ENCODE results near the gene PAPOLB.

The PAPOLB gene

DNA sequence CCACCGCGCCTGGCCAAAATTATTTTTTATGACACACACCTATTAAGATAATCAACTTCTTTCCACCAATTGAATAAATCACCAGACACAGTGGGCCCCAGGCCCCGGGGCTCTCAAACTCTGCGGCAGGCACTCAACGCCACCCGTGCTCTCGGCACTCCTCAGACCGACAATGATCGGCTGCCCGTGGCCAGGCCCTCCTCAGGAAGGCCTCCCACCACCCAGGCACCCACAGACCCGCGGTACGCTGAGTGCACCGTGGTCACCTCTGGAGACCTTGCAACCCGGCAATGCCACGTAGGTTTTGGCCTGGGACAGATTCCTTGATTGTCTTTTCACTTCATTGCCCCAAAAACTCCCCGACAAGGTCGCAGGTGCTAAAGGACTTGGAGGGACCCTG lies 14.8 kb upstream of the PAPOLB start:
- DNase-seq, result no peak

DNA sequence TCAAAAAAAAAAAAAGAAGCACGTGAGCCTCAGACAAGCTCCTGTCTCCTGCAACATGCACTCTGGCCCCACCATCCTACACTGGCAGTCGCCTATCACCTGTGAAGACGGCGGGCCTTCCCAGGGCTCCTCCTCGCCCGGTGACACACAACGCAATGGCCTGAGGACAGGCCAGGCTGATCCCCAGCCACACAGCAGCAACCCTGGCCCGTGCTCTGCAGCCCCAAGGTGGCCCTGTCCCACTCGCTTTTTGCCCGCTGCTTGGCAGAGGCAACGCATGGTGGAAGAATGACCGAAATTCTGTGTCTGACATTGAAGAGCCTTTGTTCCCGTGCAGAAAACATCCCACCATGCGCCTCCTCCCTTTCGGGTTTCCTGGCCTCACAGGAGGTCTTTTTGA lies 13.6 kb upstream of the PAPOLB start:
- no peak for DNase-seq

DNA sequence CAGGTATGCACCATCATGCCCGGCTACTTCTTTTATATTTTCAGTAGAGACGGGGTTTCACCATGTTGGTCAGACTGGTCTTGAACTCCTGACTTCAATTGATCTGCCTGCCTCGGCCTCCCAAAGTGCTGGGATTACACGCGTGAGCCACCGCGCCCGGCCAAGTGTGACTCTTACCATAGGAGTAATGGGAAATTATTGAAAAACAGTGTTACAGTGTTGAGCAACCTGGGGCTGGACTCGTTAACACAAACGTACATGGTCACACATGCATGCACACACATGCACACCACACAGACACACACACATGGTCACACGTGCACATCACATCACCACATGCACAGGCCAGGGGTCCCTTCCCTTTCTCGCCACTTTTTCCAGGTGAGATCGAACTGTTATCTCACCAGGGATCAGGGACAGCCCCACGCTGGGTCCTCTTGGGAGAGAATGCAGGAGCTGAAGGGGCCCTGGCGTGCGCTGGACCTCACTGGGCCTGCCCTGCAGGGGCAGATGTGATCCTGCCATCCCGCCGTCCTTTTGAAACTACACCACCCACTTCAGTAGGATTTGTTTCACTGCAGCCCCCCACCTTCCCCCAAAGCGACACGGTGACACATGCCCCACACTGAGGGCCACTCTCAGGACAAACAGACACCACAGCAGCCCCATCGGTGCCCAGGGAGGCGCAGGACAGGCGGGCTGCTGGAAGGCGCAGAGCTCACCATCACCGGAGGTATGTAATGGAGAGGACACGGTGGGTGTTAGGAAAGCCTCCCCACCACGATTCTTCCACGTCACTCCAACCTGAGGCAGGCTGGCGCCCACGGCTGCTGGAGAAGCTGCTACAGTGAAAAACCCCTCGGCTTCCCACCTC lies 11.5 kb upstream of the PAPOLB start:
- DNase-seq, result no peak

DNA sequence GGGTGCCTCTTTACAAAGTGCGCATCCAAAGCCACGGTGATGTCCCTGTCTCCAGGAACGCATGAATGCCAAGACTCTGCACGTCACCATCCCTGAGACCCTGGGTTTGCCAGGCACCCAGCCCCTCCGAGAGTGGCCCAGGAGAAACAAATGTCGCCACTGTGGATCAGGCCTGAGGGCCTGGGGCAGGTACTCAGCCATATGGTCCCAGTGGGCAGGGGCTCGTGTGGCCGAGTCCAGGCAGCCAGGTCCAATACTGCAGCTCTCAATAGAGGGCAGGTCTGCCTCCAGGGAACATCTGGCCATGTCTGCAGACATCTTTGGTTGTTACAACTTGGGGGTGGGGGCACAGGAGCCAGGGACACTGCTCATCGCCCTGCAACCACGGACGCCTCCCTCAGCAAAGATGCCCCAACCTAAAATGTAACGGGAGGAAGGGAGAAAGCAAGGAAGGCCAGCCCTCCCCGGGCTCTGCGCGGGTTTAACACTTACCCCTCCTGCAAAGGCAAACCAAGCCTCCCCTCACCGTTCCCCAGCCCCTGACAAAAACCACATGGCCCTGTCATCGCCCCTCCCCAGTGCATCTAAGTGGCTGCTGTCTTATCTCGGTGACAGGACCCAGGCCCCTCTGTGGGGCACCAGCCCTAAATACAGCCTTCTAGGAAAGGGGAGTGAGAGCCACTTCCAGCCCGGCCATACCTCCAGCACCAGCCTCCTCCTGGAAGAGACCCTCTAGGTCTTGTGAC lies 10.3 kb upstream of the PAPOLB start:
- no peak for DNase-seq

DNA sequence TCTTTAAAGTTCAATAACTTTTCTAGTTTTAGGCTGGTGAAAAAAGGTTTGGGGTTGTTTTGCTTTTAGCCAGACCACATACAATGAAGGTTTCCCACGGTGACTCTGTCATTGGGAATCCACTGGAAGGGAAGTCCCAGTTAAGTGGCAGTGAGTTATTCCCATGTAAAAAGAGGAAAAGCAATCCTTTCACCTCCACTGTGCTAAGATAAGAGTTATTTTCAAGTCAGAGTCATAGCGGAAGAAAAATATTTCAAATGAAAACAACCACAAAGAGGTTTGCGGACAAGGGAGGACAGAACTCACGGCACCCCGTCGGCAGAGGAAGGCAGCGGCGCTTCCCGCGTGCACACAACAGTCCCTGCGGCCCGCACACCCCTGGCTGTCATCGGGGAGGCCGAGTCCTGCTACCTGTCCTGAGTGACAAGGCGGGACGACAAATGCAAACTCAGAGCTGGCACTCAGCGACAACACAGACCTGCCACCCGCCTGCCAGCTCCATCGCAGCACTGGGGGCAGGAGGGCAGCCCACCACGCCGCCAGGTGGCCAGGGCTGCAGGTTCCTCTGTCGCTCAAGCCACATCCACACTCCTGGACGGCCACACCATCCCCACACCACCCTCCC lies 9.3 kb upstream of the PAPOLB start:
- DNase-seq, result no peak

DNA sequence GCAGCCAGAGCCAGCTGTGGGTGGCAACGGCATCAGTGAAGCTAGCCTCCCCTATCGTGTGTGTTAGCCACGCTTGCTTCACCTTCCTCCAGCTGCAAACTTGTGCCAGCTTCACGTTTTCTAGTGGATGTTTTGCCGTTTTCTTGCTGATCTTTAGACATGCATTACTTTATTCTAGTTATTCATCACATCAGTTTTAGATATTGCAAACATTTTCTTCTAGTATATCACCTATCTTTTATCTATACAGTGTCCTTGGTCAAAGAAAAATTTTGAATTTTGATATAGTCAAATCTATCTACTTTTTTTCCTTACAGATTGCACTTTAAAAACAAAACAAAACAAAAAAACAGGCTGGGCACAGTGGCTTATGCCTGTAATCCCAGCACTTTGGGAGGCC lies 6.7 kb upstream of the PAPOLB start:
- DNase-seq, result no peak

DNA sequence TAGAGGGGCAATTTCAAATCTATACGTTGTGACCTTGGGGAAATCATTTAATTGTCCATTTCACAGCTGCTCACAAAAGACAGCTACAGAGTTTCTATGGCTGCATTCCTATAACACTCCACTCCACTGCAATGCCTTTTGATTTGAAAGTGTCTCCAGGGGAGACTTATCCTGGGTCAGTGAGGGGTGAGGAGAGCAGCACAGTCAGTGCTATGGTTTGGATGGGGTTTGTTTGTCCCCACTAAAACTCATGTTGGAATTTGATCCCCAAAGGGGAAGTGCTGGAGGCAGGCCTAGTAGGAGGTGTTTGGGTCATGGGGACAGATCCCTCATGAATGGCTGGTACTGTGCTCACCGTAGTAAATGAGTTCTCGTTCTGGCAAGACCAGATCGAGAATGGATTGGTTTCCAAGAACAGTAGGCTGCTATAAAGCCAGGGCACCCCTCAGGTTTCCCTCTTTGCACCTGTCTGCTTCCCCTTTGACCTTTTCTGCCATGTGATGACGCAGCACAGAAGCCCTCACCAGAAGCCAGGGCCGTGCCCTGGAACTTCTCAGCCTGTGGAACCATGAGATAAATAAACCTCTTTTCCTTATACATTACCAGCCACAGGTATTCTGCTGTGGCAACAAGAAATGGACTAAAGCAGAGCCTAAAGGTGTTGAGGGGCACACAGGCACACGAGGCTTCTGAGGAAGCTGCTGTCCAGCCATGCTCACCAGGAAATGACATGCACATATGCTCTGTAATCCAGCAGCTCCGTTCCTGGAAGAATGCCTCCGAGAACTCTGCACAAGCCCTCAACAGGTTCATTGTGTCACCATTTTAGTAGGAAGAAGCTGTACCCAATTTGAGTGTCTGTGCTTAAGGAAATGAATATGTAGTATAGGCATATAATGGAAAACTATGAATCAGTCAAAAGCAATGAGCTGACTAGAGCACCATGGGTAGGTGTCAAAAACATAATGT lies 5.0 kb upstream of the PAPOLB start:
- no peak for DNase-seq

DNA sequence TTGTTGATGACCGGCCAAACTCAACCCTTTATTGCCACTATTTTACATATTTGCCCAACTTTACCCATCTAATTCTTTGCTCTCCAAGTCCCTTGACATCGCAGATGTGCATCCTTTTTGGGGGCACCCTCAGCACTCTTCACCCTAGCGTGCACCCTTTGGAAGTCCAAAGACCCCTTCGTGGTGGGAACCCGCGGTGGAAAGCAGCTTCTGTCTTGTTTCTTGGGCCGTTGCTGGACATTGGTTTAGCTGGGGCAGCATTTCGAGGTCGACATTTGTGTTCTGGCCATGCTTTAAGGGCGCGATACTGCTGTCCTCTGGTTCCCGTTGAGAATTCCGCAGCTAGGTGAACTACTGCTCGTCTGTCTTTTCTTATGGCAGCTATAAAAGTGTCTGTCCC lies 326 bp upstream of the PAPOLB start:
- DNase-seq, result no peak

DNA sequence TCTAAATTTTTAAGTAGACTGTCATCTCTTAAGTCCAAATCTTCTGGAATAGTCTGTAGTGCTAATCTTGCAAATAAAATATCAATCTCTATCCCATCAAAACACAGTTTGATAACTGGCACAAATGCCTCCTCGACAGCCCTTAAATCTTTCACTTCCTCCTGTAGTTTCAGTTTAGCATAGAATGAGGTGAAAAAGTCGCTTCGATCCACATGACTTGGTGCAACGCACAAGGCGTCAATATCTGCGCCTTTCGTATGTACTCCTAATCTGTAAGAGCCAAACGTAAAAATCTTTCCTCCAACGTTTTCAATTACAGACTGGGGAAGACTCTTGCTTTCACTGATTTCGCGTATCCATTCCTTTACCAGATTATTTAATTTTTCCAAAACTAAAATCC lies 603 bp downstream of the PAPOLB start:
- DNase-seq, result no peak

DNA sequence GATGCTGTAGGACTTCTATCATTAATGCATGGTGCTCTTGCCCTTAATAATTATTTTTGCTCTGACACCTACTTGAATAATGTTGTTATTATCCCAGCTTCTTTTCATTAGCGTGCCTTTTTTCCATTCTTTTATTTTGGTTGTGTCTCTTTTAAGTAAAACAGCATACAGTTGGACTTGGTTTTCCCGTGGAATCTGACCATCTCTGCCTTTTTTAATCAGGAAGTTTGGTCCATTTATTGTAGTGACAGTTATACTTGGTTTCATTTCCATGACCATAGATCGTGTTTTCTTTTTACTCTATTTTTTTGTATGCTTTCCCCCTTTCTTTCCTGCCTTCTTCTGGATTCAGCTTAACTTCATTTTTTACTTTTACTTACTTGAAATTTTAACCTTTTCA lies 4.6 kb downstream of the PAPOLB start:
- DNase-seq, result no peak

DNA sequence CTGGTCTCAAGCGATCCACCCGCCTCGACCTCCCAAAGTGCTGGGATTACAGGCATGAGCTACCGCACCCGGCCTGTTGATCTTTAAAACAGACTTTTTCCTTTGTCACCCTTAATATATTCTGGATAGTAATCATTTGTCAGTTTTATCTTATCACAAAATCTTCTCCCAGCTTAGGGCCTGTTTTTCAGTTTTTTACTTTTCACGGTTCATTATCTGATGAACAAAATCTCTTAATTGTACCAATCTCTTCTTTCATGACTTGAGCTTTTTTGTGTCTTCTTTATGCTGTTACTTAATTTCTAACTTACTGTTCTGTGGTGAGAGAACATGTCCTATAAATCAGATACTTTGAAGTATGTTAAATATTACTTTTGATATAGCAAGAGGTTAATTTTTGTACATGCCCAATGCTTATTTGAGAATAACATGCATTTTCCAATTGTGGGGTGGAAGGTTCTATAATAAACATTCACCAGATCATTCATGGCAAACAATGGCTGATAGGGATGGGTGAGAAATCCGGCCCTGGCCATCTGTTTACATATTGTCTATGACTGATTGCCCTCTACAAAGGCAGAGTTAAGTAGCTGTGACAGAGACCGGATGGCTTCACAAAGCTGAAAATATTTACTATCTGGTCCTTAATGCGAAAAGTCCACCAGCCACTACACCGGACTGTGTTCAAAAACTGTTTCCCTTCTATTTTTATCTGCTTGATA lies 5.3 kb downstream of the PAPOLB start:
- no peak for DNase-seq

DNA sequence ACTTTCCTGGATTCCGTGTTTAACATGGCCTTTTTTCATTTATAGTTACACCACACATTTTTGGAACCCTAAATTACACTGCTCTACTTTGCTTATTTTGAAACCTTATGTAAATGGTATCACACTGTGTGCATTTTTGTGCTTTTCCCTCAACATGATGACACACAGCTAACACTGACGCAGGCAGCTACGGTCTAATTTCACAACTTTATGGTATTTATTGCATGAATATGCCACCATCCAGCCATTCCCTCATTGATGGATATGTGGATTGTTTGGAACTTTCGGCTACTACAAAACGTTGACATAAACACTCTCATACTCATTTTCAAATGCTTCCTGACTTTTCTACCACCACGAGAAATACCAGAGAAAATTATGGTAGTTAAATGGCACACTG lies 6.9 kb downstream of the PAPOLB start:
- no peak for DNase-seq

DNA sequence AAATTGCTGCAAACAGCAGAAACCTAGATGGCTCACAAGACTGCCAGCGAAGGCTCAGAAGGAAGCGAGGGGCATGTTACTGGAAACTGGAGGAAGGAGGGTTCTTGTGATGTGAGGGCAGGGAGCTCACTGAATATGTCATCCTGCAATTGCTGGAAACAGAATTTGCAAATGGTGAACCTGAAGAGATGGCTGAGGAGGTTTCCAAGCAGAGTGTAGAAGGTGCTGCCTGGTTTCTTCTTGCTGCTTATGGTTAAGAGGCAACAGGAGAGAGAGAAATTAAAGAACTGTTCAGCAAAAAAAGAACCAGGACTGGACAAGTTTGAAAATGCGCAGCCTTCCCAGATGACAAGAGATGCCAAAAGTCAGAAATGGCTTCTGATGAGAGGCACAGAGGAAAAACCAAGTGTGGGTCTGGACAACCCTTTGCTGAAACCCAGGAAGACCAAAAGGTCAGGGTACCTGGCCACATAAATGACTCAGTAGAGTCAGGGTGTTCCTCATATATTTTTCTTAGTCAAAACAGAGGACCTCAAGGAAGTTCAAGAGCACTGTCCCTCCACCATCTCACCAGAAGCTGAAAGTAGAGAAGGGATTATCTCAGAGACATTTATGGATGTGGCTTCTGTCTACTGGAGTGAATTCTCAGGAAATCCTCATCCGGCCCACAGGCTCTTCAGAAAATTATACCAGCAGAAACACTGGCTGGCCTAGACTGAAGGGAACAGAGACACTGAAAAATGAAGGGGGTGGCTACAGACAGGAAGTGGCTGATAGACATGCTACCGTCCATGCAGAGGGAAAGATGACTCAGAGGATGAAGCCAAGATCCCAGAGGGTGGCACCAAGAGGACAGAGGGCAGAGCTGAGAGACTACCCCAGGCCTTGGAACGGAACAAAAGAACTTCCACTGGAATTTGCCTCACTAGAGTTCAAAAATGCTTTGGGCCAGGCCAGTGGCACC lies 10.1 kb downstream of the PAPOLB start:
- DNase-seq, result peak; percentile 8

DNA sequence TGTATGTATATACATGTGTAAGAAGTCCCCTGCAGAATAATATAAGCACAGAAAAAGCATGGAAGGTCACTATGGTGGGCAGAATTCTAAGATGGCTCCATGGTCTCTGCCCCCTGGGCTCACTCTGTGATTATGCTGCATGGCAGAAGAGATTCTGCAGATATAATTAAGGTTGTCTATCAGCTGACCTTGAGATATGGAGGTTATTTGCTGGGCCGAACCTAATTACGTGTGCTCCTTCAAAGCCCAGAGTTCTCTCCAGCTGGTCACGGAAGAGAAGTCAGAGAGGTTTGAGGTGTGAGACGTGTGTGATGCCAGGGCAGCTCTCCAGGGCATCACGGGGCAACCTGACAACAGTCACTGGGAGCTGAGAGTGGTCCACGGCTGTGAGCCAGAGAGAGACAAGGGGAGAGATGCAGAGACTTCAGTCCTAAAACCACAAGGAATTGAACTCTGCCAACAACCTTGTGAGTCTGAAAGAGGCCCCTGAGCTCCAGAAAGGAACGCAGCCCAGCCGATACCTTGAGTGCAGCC lies 11.5 kb downstream of the PAPOLB start:
- no peak for DNase-seq

DNA sequence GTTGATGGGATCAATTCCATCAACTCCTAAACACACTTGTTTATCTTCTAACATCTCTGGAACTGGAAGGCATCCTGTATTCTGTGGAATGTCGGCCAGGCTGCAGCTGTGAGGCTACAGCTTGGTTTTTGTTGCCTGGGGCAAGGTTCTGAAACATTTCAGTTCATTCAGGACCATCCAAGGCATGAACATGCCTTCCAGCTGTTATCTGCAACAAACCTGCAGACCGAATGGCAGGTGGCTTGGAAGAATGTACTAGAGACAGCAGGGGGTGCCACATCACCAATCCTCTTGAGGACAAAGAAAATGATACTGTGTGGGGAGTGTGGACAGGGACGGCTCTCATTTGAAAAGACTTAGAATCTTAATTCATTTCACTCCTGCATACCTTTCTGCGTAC lies 12.4 kb downstream of the PAPOLB start:
- peak; percentile 19 for DNase-seq

DNA sequence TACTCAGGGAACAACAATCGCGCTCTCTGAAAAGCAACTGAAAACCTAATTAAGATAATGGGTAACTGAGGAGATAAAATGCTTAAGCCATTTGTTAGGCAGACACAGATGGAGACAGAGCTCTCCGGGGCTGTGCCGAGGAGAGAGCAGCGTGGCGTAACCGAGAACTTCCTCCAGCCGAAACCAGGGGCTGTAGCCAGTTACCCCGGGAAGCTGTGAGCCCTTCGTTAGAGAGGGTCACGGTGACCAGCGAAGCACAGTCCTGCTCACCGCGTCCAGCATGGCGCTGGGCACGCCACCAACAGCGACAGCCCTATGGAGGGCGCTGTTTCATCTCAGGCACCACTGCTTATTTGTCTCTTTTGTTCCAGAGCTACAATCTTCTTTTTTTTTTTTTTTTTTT lies 16.1 kb downstream of the PAPOLB start:
- no peak for DNase-seq

DNA sequence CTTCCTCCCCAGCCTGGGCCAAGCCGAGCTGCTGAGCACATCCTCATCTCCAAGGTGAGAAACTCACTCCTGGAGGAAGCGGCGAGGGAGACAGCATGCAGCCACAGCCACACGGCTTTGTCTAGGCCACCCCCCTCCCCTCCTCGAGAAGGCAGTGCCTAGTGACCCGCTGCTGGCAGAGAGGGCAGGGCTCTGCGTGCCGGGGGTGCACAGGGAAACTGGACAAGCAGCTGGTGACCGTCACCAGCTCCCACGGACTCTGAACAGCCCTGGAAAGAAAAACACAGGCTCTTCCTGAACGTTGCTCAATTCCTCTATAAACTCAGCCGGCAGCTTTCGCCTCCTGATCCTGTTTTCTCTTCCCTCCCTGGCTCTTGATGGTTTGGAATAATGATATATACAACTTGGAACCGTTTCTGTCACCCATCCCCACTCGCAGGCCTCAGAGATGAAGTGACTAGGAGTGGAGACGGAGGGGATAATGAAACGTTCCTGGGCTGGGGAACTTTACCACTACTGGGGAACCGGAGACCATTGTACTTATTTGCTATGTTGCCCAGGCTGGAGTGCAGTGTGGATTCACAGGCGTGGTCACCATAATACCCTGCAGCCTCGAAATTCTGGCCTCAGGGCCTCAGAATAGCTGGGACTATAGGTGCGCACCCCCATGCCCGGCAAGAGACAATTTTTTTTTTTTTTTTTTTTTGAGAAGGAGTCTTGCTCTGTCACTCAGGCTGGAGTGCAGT lies 19.3 kb downstream of the PAPOLB start:
- DNase-seq, result no peak

DNA sequence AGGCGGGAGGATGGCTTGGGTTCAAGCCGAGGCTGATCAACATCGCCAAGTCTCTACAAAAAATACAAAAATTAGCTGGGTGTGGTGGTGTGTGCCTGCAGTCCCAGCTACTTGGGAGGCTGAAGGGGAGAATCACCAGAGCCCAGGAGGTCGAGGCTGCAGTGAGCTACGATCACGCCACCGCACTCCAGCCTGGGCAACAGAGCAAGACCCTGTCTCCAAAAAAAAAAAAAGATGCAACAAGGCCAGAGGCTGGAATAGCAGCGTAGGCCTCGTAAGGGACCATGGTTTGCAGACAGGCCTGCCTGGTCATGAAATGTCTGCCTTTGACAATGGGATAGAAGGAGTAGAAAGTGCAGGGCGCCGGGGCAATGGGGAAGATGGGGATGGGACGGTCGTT lies 20.0 kb downstream of the PAPOLB start:
- no peak for DNase-seq

DNA sequence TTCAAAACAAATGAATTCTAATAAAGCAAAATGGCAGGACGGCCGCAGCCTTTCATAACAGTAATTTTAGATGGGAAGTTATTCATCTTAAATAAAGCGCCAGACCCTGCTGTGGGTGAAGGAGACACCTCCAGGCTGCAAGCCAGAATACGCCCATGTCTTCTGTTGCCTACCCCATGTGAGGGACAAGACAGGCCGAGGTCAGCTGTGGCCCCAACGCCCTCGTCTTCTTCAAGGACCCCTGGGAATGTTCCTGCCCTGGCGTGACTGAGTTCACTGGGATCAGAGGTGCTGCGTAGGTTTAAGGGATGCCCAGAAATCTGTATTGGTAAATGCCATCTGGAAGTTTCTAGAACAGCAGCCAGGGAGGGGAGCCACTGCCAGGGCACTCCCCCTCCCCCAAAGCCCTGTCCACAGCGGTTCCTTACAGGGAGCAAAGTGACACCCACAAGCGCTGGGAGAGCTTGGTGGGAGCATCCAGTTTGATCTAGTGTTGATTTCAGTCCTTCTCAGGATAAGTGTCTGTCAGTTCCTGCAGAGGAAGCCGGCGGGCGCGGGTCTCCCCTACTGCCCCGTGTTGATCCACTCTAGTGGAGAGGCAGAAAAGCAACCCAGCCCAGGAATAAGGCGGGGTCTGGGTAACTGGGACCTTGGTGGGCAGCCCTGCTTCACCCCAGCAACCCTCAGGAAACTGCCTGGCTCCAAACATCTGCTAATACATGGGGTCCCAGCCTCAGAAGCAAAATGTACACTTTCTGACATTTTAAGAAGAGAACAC lies 20.6 kb downstream of the PAPOLB start:
- DNase-seq, result no peak
